HG03135 (cell line): ENCODE results near the gene RXFP1.
"Not testable (repeated sequence)": the region's sequence is repeated elsewhere in the genome, so short reads cannot be mapped to it uniquely, and the experiment has no call there.

Experiments used
- ATAC-seq: cut with Tn5 transposase; IDR thresholded peaks from one replicate; pipeline ENCODE4 v1.9.1; 2021; ENCODE audit warnings: mild to moderate bottlenecking, moderate library complexity; ENCODE audit not compliant: unreplicated experiment

The RXFP1 gene

DNA sequence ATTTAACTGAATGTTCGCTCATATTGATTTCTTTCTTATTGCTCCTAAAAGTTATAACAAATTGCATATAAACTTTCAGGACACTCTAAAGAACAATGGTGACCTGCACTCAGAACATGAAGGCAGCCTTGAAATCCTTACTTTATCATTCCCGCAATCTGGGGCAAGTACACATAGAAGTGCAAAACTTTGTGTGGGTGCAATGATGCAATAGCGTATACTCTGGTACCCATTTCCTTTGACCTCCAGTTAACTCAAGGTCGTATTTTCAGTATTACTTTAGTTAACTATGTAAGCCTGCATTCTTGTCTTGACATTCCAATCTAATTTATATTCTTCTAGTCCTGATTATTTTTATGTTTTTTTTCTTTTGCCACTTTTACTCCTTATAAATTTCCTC, 85.3 kb downstream of the RXFP1 start:
- no peak for ATAC-seq

DNA sequence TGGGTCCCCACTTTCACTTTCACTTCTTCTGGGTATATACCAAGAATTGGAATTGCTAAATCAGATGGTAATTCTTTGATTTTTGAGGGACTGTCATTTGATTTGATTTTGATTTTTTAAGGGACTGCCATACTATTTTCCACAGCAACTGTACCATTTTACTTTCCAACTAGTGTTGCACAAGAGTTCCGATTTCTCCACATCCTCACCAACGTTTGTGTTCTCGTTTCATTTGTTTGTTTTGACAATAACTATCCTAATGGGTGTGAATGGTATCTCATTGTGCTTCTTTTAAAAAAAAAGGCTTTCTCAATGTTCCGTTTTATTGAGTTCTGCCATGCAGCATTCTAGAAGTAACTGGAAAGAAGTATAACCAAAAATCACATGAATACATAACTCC, 87.4 kb downstream of the RXFP1 start:
- no peak for ATAC-seq

GRCh38 chr4:158610790-158611189, 89.1 kb downstream of the RXFP1 start:
- peak; percentile 84 for ATAC-seq

GRCh38 chr4:158613046-158613445, 91.4 kb downstream of the RXFP1 start:
- ATAC-seq, result no peak

GRCh38 chr4:158617956-158618355, 96.3 kb downstream of the RXFP1 start:
- ATAC-seq, result no peak

DNA sequence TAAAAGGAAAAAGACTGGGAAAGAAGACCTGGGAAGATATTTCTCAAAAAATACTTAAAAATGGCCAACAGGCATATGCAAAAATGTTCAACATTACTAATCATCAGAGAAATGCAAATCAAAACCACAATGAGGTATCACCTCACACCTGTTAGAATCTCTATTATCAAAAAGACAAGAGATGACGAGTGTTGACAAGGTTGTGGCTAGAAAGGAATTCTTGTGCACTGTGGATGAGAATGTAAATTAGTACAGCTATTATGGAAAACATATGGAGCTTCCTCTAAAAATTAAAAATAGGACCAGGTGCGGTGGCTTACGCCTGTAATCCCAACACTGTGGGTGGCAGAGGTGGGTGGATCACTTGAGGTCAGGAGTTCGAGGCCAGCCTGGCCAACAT, 100.0 kb downstream of the RXFP1 start:
- ATAC-seq, result no peak

DNA sequence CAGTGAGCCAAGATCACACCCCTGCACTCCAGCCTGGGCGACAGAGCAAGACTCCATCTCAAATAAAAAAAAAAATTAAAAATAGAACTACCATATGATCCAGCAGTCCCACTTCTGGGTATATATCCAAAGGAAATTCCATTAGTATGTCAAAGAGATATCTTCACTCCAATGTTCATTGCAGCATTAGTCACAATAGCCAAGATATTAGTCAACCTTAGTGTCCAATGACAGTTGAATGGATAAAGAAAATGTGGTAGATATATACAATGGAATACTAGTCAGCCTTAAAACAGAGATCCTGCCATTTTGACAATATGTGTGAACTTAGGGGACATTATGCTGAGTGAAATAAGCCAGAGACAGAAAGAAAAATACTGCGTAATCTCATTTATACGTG, 100.6 kb downstream of the RXFP1 start:
- no peak for ATAC-seq

GRCh38 chr4:158624889-158625478, 103.3 kb downstream of the RXFP1 start:
- peak; percentile 89 for ATAC-seq

DNA sequence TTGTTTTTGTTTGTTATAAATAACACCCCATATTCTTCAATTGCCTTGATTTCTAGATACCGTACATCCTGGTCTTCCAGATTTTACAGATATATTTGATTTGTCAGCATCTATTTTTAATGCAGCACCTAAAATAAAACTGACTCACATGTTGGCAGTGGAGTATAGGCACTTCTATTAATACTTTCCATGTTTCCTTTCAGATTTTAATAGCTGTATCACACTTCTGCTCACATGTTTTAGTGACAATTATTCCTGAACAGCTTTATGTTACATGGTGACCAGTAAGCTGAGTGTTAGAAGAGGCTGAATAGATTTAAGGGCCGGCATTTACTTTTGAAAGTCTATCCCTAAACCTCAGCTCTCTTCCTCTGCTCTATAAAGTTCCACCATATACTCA, 103.9 kb downstream of the RXFP1 start:
- ATAC-seq, result no peak

GRCh38 chr4:158630893-158631292, 109.2 kb downstream of the RXFP1 start:
- ATAC-seq, result no peak

- no peak for ATAC-seq
Measured at GRCh38 chr4:158636619-158637018, 114.9 kb downstream of the RXFP1 start.

DNA sequence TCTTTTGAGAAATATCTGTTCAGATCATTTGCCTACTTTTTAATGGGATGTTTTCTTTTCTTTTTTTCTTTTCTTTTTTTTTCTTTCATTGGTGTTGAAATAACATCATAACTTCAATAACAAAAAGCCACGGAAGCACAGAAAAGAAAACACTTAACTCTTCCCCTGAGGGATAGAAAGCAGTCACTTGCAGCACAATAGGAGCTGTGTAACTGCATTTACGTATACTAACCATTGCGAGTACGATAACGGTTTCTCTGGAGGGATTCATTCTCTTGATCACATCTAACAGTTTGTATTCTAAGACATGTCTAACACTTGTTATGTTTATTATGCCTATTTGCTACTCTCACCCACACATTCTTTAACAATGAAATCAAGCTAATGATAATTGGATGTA, 122.7 kb downstream of the RXFP1 start:
- no peak for ATAC-seq

DNA sequence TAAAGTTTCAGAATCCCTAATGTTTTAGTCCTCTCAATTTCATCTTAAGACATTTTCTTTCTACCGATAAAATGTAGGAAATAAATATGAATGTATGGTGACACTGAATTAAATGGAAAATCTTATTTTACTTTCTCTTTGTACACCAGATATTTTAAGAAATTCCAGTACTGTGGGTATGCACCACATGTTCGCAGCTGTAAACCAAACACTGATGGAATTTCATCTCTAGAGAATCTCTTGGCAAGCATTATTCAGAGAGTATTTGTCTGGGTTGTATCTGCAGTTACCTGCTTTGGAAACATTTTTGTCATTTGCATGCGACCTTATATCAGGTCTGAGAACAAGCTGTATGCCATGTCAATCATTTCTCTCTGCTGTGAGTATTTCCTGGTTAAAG, 123.1 kb downstream of the RXFP1 start:
- no peak for ATAC-seq

DNA sequence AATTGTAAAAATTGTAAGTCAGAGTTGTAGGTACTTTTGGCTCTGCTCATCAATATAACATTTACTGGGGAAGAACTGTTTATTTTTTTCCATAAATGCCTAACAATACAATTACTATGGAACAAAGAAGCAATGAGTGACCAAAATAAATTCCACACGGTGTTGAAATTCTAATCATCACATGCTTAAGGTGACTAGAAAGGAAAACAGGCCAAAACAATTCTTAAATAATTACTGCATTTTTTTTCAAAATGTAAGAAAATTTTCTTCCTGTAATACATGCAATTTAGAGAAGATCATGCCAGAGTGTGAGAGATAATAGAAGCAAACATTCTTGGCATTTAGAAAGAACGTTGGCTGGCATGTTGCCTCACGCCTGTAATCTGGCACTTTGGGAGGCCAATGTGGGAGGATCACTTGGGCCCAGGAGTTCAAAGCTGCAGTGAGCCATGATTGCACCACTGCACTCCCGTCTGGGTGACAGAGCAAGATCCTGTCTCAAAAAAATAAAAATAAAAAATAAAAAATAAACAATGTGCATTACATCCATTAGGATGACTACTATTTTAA, 127.5 kb downstream of the RXFP1 start:
- ATAC-seq, result no peak

GRCh38 chr4:158652920-158653319, 131.2 kb downstream of the RXFP1 start:
- ATAC-seq, result no peak

DNA sequence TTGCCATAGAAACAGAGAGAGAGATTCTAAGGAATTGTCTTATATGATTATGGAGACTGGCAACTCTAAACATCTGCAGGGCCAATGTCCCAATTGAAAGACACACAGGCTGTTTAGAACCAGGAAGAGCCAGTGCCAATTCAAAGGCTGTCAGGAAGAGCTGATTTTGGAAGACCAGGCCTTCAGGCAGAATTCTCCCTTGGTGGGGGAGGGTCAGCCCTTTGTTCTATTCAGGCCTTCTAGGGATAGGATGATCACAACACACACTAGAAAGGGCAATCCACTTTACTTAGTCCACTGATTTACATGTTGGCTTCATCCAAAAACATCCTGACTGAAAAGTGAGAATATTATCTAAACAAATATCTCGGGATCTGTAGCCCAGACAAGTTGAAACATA, 134.8 kb downstream of the RXFP1 start:
- ATAC-seq, result no peak

GRCh38 chr4:158657291-158657690, 135.6 kb downstream of the RXFP1 start:
- no peak for ATAC-seq

DNA sequence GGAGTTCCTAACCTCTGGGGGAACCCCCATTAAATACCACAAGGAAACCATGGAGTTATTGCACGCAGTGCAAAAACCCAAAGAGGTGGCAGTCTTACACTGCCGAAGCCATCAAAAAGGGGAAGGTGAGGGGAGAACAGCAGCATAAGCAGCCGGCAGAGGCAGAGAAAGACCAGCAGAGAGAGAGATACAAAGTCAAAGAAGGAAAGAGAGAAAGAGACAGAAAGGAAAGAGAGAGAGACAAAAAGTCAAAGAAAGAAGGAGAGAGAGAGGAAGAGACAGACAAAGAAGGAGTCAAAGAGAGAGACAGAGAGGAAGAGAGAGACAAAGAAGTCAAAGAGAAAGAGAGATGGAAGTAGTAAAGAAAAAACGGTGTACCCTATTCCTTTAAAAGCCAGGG, 141.6 kb downstream of the RXFP1 start:
- not testable (repeated sequence) for ATAC-seq

DNA sequence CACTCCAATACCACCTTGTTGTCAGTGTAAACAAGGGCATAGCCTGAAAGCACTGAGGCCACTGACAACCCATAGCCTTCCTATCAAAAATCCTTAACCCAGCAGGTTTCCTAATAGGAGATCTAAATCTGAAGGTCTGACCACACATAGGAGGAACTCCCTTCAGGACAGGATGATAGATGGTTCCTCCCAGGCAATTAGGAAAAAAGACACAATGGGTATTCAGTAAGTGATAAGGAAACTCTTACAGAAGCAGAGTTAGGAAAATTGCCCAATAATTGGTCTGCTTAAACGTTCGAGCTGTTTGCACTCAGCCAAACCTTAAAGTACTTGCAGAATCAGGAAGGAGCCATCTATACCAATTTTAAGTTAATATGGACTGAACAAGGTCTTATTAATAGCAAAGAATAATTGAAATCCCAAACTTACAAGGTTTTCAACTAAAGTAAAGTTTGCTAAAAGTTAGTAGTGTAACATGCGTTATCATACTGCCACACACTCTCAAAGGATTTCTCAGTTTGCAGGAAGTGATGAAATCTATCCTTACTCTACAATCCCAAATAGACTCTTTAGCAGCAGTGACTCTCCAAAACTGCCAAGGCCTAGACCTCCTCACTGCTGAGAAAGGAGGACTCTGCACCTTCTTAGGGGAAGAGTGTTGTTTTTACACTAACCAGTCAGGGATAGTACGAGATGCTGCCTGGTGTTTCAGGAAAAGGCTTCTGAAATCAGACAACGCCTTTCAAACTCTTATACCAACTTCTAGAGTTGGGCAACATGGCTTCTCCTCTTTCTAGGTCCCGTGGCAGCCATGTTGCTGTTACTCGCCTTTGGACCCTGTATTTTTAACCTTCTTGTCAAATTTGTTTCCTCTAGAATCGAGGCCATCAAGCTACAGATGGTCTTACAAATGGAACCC, 142.3 kb downstream of the RXFP1 start:
- ATAC-seq, result not testable (repeated sequence)

GRCh38 chr4:158664806-158665205, 143.1 kb downstream of the RXFP1 start:
- no peak for ATAC-seq

DNA sequence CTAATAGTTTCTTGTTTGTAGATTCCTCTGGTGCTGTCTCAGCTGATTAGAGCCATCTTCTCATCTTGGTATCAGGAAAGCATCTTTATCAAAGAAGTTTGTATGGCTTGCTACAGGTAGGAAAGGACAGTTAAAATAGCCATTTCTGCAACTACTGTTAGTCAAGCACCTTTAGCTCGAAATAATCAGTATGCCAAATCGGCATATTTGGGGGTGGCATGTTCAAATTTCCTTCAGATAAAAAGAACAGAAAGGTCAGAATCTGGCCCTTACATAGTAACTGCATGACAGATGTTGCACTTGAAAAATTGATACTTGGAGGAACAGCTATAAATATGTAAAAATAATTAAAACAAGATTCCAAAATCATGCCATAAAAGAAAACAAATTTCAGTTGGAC, 145.2 kb downstream of the RXFP1 start:
- ATAC-seq, result no peak

GRCh38 chr4:158667651-158668198, 146.0 kb downstream of the RXFP1 start:
- ATAC-seq, result no peak
